ENCODE results near the gene FAM170B.

FAM170B gene

GRCh38 chr10:49133706-49134248 lies at the start of gene FAM170B:
Gene FAM170B (minus strand): TSS chr10:49134021. CDS start chr10:49133918, 103 bp downstream.
- no peak for DNase-seq

GRCh38 chr10:49182776-49183175 lies 49.0 kb upstream of the FAM170B start:
- DNase-seq, result no peak

GRCh38 chr10:49180444-49180860 lies 46.6 kb upstream of the FAM170B start:
- peak; percentile 66 for DNase-seq

GRCh38 chr10:49179699-49180443 lies 46.0 kb upstream of the FAM170B start:
- DNase-seq, result no peak

DNA sequence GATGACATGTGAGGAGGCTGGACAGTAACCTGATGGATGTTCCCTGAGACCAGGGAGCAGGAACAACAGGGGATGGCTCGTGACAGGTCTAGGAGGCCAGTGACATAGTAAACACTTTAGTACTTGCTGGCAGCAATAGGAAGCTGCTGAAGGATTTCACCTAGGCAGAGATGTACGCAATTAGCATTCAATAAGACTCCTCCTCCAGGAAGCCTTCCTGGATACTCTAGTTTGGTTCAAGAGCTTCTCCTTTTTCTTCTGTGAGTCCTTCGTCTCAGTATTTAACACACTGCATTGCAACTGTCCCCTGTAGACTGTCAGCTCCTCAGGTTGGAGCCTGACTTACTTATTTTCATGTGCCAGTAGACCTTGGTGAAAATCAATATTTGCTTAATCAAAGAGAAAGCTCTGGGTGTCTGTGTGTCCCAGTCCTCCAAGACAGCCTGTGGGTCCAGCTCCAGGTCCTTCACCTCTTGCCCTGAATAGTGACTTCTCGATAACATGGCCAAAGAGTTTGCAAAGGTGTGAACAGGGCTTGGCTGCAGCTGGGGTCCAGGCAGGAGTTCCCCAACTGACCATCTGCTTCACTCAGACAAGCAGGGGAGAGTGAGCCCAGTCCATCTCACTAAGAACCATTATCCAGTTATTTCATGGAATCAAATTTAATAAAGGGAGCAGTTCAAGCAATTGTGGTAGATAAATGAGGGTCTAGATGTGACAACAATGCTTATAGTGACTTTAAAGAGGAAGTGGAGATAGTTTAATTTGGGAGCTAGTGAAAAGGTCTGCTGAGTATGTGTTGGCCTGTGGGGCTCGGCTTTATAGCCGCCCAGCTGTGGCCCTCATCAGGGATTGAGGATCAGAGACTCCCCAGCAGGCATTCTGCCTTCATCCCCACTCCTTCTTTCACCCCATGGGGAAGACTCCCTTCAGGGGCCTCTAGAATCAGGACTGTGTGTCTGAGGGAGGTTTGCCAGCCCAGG lies 45.0 kb upstream of the FAM170B start:
- no peak for DNase-seq

GRCh38 chr10:49177391-49178355 lies 43.9 kb upstream of the FAM170B start:
- DNase-seq, result peak; percentile 96

GRCh38 chr10:49176310-49177268 lies 42.8 kb upstream of the FAM170B start:
- no peak for DNase-seq

- no peak for DNase-seq
Observed at GRCh38 chr10:49175587-49176309, 41.9 kb upstream of the FAM170B start.

DNA sequence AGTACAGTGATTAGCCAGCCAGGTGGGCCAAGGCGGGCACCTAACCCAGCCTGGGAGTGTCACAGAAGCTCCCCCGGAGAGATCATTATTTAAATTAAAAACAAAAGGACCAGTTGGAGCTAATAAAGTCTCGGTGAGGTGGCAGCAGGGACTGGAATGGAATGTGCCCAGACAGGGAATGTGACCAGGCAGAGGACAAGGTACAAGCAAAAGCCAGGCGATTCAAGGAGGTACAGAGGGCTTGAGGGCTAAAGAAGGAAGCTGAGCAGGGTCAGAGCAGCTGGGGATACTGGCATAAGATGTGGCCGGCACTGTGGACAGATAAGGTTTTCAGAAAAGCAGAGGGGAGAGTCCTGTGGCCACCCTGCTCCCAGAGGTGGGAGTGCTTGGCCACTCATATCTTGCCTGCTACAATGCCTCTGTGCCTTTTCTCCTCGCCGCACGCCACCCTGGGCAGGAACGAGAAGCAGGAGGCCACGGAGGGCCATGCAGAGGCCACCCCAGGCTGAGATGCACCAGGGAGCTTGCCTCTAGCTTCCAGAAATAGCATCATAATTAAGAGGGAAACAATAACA lies 41.2 kb upstream of the FAM170B start:
- DNase-seq, result no peak

- no peak for DNase-seq
Observed at GRCh38 chr10:49174261-49174925, 40.6 kb upstream of the FAM170B start.

GRCh38 chr10:49173853-49174252 lies 40.0 kb upstream of the FAM170B start:
- no peak for DNase-seq

GRCh38 chr10:49173201-49173772 lies 39.5 kb upstream of the FAM170B start:
- DNase-seq, result no peak

- DNase-seq, result no peak
Observed at GRCh38 chr10:49172777-49173132, 38.9 kb upstream of the FAM170B start.

- DNase-seq, result no peak
Observed at GRCh38 chr10:49172061-49172776, 38.4 kb upstream of the FAM170B start.

GRCh38 chr10:49171326-49172060 lies 37.7 kb upstream of the FAM170B start:
- DNase-seq, result no peak

DNA sequence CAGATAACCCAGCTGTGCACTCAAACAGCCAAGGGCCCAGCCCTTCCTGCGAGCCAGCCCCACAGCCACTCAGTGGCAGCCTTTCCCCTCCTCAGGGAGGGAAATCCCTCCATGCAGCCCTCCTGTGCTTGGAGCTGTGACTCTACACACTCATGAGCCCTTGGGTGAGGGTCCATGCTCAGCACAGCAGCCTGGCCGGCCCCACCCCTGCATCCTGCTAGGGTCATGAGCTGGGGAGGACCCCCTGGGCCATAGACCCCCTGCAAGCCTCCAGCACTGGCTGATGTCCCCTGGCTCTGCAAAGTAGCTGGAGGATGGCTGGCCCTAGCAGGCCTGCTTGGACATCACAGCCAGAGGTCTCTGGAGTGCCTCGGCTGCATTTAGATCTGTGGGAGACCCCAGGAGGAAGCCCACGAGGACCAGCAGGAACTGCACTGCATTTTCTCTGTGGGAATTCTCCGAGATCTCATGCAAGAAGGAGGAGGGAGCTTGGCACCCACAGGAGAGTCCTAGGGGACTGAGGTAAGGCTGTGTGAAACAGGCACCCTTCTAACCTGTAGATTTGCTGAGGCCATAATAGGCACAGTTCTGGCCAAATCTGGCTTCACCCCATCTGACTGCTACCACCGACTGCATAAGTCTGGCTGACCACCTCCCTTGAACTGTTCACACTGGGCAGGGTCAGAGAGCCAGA lies 37.0 kb upstream of the FAM170B start:
- DNase-seq, result no peak

GRCh38 chr10:49169776-49170175 lies 36.0 kb upstream of the FAM170B start:
- DNase-seq, result no peak
